Measurements from ENCODE around the gene NHERF2.

Gene NHERF2

DNA sequence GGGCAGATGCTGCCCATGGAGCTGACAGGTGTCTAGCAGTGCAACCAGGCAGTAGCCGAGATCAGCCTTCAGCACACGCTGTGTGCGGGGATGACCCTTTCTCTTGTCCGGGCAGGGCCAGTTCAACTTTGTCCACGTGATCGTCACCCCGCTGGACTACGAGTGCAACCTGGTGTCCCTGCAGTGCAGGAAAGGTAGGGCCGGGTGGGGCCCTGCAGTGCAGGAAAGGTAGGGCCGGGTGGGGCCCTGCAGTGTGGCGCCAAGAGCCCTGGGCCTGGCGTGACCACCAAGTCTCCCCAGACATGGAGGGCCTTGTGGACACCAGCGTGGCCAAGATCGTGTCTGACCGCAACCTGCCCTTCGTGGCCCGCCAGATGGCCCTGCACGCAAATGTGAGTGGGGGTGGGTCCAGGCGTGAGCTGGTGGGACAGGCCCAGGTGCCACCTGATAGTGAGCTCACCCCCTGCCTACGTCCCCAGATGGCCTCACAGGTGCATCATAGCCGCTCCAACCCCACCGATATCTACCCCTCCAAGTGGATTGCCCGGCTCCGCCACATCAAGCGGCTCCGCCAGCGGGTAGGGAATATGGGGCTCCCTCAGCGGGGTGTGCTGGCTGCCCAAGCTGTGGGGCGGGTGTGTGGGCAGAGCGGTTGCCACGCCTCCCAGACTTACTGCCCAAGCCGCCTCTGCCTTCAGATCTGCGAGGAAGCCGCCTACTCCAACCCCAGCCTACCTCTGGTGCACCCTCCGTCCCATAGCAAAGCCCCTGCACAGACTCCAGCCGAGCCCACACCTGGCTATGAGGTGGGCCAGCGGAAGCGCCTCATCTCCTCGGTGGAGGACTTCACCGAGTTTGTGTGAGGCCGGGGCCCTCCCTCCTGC, 61.3 kb downstream of the NHERF2 start:
- no peak for DNase-seq (ENCODE audit: low read depth in 2 of 2)
- H3K4me3 ChIP-seq (replicated peaks in 1 of 2; ENCODE audit: low read depth in 2 of 2, low read length in 2 of 2) = no peak overlapping the region
- TF ChIP-seq, protein P1, sequence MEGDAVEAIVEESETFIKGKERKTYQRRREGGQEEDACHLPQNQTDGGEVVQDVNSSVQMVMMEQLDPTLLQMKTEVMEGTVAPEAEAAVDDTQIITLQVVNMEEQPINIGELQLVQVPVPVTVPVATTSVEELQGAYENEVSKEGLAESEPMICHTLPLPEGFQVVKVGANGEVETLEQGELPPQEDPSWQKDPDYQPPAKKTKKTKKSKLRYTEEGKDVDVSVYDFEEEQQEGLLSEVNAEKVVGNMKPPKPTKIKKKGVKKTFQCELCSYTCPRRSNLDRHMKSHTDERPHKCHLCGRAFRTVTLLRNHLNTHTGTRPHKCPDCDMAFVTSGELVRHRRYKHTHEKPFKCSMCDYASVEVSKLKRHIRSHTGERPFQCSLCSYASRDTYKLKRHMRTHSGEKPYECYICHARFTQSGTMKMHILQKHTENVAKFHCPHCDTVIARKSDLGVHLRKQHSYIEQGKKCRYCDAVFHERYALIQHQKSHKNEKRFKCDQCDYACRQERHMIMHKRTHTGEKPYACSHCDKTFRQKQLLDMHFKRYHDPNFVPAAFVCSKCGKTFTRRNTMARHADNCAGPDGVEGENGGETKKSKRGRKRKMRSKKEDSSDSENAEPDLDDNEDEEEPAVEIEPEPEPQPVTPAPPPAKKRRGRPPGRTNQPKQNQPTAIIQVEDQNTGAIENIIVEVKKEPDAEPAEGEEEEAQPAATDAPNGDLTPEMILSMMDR (IDR thresholded peaks at IDR 0.05; ENCODE audit: low read depth, low read length) = no peak
